Natural killer cell (primary cell): ENCODE measurements around the gene NOC3L. TPM values are rescaled to one million over a fixed set of nuclear protein-coding genes. Genes with fewer than 3 reads are reported as not detected.

ENCODE experiments used
- ATAC-seq, 3 donors: fragments of 150-1000 bp in 2 of 3; fragments of 200-7000 bp in 1 of 3; cut with Tn5 transposase; 1 replicate in 1 of 3; 2 replicates in 2 of 3; pipeline ENCODE4 v1.10.0; 2021; ENCODE audit warnings: mild to moderate bottlenecking in 2 of 3, moderate library complexity in 2 of 3
- DNase-seq, 2 donors: peaks; one replicate each; pipeline versions ENCODE4 v3.0.0 to v3.0.0-alpha.2; 2013 to 2021; ENCODE audit warnings: mixed read lengths in 1 of 2
- H3K27ac ChIP-seq: one replicate; pipeline ENCODE4 v1.5.1; 2013; ENCODE audit warnings: mild to moderate bottlenecking, low read length
- H3K27me3 ChIP-seq: one replicate; pipeline ENCODE4 v1.6.1; 2013; ENCODE audit warnings: low read length; ENCODE audit not compliant: control insufficient read depth, insufficient read depth
- H3K36me3 ChIP-seq: one replicate; pipeline ENCODE4 v1.6.1; 2013; ENCODE audit warnings: low read length; ENCODE audit not compliant: control insufficient read depth, insufficient read depth
- H3K4me1 ChIP-seq: one replicate; pipeline ENCODE4 v1.6.1; 2013; ENCODE audit warnings: low read length; ENCODE audit not compliant: control insufficient read depth, insufficient read depth
- H3K4me3 ChIP-seq: one replicate; pipeline ENCODE4 v1.5.1; 2013; ENCODE audit warnings: low read length
- H3K9me3 ChIP-seq: one replicate; pipeline ENCODE4 v1.6.1; 2013; ENCODE audit warnings: low read length; ENCODE audit not compliant: control insufficient read depth, insufficient read depth
- H3K27ac Mint-ChIP-seq, 2 donors: one replicate each; pipeline ENCODE4 v1.8.0; 2022; ENCODE audit warnings: mild to moderate bottlenecking in 2 of 2, mixed read lengths in 2 of 2, moderate library complexity in 1 of 2
- H3K27me3 Mint-ChIP-seq, 2 donors: one replicate each; pipeline ENCODE4 v1.8.0; 2022; ENCODE audit warnings: low read depth in 2 of 2, mixed read lengths in 2 of 2
- H3K36me3 Mint-ChIP-seq: one replicate; pipeline ENCODE4 v1.8.0; 2022; ENCODE audit warnings: mixed read lengths
- H3K4me1 Mint-ChIP-seq, 2 donors: one replicate each; pipeline ENCODE4 v1.8.0; 2022; ENCODE audit warnings: mixed read lengths in 2 of 2
- H3K4me3 Mint-ChIP-seq: one replicate; pipeline ENCODE4 v1.8.0; 2022; ENCODE audit warnings: mild to moderate bottlenecking, moderate library complexity, mixed read lengths
- H3K9me3 Mint-ChIP-seq, 2 donors: one replicate each; pipeline ENCODE4 v1.8.0; 2022; ENCODE audit warnings: mixed read lengths in 2 of 2
- WGBS: methylation state at CpG from one replicate; pipeline ENCODE4 v1.1.7; 2013; ENCODE audit warnings: missing lambda C conversion rate; ENCODE audit not compliant: insufficient coverage; 5-methylcytosine and 5-hydroxymethylcytosine counted together
- intact Hi-C: fragments of 100-400 bp; cut with micrococcal nuclease; formaldehyde crosslinking; loops from one replicate; pipeline ENCODE4 v1.14.2; 2022
- total RNA-seq, 4 donors: library from RNA; stranded (reverse); fragments of 120-200 nt in 1 of 4; gene quantifications; one replicate each; pipeline versions ENCODE4 v1.2.3 to v1.2.4, GENCODE V29; 2013 to 2022
- TF ChIP-seq, protein P1 (sequence below): fragments of 200-600 bp; IDR thresholded peaks from one replicate; pipeline ENCODE4 v1.8.0; 2022; ENCODE audit warnings: antibody characterized with exemption

NOC3L gene
- total RNA-seq, 3 donors from 2014 or later (not counting 1 experiment from before 2014, with no cell fraction given) = 10.8 to 18.6 (median 13.1) TPM

DNA sequence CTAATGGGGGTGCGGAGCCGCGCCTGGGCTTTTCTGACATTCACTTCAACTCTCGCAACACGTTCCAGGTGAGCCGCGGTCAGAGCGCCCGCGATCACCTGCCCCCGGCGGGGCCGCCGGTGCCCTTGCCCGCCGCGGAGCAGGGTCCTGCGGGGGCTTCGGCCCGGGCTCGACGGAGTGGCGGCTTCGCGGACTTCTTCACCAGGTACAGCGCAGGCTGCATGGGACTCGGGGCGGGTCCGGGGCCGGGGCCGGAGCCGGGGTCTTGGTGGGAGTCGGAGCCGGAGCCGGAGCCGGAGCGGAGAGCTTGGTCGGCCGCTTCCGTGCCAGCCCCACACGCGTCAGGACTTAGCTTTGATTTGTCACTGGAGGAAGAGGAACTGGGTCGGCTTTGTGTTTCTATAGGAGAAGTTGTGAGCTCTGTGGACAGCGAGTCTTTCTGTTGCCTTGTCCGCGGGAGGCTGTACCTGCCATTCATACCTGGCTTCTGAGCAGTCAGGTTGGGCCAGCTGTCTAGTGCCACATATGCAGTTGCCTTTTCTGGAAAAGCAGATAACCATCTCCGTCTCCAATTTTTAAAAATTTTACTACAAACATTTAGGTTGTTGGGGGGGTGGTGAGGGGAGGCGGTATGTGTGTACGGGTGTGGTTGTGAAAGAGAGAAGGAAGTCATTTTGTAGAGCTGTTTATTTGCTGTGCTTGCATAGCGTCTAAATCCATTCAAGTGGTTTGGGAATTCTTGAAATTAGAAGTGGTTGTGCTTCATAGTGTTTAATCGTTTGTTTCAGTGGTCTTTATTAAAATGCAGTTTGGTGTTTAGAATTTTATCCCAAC is 40.9 kb upstream of the NOC3L start:
- Mint-ChIP-seq H3K36me3 (no peaks in the 10 kb centered on the region), H3K4me1 (peaks cover 7% of the 10 kb centered on the region in 2 donors), H3K27ac (no peak overlapping the region), H3K4me3 (peak overlapping the region; percentile 84), H3K27me3 (peaks cover 30 to 44% of the 10 kb centered on the region in 2 donors), H3K9me3 (peaks cover 0 to 2% of the 10 kb centered on the region in 2 donors)
- peaks cover 15% of the 10 kb centered on the region for H3K4me1 ChIP-seq
- H3K9me3 ChIP-seq = no peaks in the 10 kb centered on the region
- ATAC-seq = peak; percentile 55 to 69 (median 65)
- H3K36me3 ChIP-seq = no peaks in the 10 kb centered on the region
- H3K27me3 ChIP-seq = peaks cover 6% of the 10 kb centered on the region
- TF ChIP-seq, protein P1, sequence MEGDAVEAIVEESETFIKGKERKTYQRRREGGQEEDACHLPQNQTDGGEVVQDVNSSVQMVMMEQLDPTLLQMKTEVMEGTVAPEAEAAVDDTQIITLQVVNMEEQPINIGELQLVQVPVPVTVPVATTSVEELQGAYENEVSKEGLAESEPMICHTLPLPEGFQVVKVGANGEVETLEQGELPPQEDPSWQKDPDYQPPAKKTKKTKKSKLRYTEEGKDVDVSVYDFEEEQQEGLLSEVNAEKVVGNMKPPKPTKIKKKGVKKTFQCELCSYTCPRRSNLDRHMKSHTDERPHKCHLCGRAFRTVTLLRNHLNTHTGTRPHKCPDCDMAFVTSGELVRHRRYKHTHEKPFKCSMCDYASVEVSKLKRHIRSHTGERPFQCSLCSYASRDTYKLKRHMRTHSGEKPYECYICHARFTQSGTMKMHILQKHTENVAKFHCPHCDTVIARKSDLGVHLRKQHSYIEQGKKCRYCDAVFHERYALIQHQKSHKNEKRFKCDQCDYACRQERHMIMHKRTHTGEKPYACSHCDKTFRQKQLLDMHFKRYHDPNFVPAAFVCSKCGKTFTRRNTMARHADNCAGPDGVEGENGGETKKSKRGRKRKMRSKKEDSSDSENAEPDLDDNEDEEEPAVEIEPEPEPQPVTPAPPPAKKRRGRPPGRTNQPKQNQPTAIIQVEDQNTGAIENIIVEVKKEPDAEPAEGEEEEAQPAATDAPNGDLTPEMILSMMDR = no peak
- intact Hi-C loops = no loop called here
- WGBS = under 1% methylated on average over 50 of the region's 51 CpGs
- peak overlapping the region; percentile 67 for H3K4me3 ChIP-seq
- peak in 1 of 2 donors; percentile 30 for DNase-seq
- H3K27ac ChIP-seq = peak overlapping the region; percentile 67

DNA sequence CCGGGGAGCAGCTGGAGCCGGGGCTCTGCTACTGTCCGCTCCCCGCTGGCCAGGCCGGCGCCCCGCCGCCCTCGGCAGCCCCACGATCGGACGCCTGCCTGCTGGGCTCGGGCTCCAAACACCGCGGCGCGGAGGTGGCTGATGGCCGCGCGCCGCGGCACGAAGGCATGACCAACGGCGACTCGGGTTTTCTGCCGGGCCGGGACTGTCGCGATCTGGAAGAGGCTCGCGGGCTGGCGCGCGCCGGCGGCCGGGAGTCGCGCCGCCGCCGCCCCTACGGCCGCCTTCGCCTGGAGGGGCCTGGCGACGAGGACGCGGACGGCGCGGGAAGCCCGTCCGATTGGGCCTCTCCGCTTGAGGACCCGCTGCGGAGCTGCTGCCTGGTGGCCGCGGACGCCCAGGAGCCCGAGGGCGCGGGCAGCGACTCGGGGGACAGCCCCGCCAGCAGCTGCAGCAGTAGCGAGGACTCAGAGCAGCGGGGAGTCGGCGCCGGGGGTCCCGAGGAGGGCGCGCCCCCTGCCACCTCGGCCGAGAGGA is 40.2 kb upstream of the NOC3L start:
- Mint-ChIP-seq H3K27me3 (peaks cover 30 to 43% of the 10 kb centered on the region in 2 donors), H3K4me1 (peaks cover 7% of the 10 kb centered on the region in 2 donors), H3K4me3 (peak overlapping the region; percentile 28), H3K9me3 (peaks cover 0 to 2% of the 10 kb centered on the region in 2 donors), H3K27ac (no peak overlapping the region), H3K36me3 (no peaks in the 10 kb centered on the region)
- WGBS = under 1% methylated on average over 77 of the region's 77 CpGs
- H3K36me3 ChIP-seq = no peaks in the 10 kb centered on the region
- H3K9me3 ChIP-seq = no peaks in the 10 kb centered on the region
- DNase-seq (peak in 1 of 2 donors; percentile 5), ATAC-seq (peak; percentile 26 to 48 (median 29))
- H3K27me3 ChIP-seq = peaks cover 6% of the 10 kb centered on the region
- H3K4me3 ChIP-seq = peak overlapping the region; percentile 67
- H3K27ac ChIP-seq = peak overlapping the region; percentile 67
- intact Hi-C loops = no loop called here
- H3K4me1 ChIP-seq = peaks cover 15% of the 10 kb centered on the region
- TF ChIP-seq, protein P1 = no peak

DNA sequence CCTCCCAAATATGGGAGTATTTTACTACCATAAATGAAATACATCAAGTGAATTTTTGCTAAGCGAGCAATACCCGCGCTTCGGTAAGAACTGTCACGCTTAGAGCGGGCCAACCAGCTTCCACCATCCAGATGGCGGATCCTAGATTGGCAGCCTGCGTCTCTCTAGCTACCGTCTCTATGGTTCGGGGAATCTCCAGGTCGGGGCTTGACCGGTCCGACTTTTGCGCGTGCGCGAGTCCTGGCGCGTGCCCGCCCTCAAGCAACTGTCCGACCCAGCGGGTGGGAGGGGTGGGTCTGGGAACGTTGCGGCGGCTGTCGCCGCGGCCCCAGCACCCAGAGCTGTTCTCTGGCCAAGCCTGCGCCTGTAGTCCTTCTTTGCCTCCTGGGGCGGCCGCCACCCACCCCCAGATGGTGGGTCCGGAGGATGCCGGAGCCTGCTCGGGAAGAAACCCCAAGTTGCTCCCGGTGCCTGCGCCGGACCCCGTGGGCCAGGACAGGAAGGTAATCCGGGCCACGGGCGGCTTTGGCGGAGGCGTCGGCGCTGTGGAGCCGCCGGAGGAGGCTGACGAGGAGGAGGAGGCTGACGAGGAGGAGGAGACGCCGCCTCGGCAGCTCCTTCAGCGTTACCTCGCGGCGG is 39.6 kb upstream of the NOC3L start, which contains the start of gene TBC1D12:
TBC1D12 (plus strand) TSS at position 338 of the 639 bp plus-strand sequence; CDS start at position 411, 73 bp downstream.
- H3K4me1 Mint-ChIP-seq = peaks cover 7% of the 10 kb centered on the region in 2 donors
- H3K27me3 Mint-ChIP-seq = peaks cover 34 to 47% of the 10 kb centered on the region in 2 donors

More for the DNA sequence above, 39.6 kb upstream of the NOC3L start, which contains the start of gene TBC1D12:
- Mint-ChIP-seq H3K9me3 (peaks cover 0 to 2% of the 10 kb centered on the region in 2 donors), H3K36me3 (no peaks in the 10 kb centered on the region), H3K27ac (no peak within 1 kb of the TSS), H3K4me3 (peak within 1 kb of the TSS; percentile 64)
- WGBS = 1% methylated on average over 56 of the region's 56 CpGs
- ATAC-seq = peak; percentile 42 to 63 (median 59)
- peak within 1 kb of the TSS; percentile 67 for H3K27ac ChIP-seq
- TF ChIP-seq, protein P1 = no peak
- H3K4me1 ChIP-seq = peaks cover 15% of the 10 kb centered on the region
- H3K4me3 ChIP-seq = peak within 1 kb of the TSS; percentile 67
- H3K27me3 ChIP-seq = peaks cover 6% of the 10 kb centered on the region
- DNase-seq = peak in 1 of 2 donors; percentile 31
- H3K36me3 ChIP-seq = no peaks in the 10 kb centered on the region
- no peaks in the 10 kb centered on the region for H3K9me3 ChIP-seq
- intact Hi-C loops = no loop called here
